Measurements from ENCODE around the gene SULT2A1.
"Not testable (repeated sequence)": the region's sequence is repeated elsewhere in the genome, so short reads cannot be mapped to it uniquely, and the experiment has no call there.

SULT2A1 gene

DNA sequence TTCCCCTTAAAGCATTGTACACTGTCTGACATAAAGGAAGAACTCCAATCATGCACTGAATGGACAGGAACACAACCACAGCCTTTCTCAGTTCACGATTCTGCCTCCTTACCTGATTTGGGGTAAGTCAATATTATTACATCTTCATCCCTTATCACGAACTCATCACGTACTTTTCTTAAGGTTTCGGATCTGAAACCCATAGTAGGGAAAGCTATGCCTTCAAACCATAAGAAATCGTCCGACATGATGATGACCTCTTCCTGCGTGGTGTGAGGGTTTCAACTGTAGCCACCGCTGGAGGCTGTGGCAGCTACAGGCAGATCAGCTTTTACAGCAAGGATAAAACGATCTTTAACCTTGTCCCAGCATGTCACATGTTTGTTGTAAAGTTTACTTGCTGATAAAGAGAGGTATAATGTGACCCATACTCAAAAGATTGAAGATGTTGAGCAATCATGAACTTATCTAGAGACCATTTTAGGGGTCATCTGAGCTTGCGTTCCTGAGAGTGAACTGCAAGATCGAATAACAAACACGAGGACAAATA lies at the start of gene SULT2A1:
Gene SULT2A1 (minus strand): TSS at position 306 of the 550 bp plus-strand sequence. CDS start 58 bp downstream, at position 248.
- no peak for DNase-seq (ENCODE audit: low spot score)

- not testable (repeated sequence) for DNase-seq (ENCODE audit: low spot score)
These were observed 42.5 kb upstream of the SULT2A1 start for GRCh38 chr19:47928581-47928980.

GRCh38 chr19:47920107-47920506 lies 34.0 kb upstream of the SULT2A1 start:
- DNase-seq (ENCODE audit: low spot score) = not testable (repeated sequence)

DNA sequence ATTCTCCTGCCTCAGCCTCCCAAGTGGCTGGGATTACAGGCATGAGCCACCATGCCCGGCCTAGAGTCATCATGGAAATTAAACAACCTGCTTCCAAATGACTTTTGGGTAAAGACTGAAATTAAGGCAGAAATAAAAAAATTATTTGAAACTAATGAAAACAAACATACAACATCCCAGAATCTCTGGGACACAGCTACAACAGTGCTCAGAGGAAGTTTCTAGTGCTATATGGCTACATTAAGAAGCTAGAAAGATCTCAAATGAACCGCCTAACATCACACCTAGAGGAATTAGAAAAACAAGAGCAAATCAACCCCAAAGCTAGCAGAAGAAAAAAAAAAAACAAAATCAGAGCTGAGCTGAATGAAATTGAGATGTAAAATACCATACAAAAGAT lies 24.1 kb upstream of the SULT2A1 start:
- not testable (repeated sequence) for DNase-seq (ENCODE audit: low spot score)

GRCh38 chr19:47909350-47909749 lies 23.2 kb upstream of the SULT2A1 start:
- not testable (repeated sequence) for DNase-seq (ENCODE audit: low spot score)

DNA sequence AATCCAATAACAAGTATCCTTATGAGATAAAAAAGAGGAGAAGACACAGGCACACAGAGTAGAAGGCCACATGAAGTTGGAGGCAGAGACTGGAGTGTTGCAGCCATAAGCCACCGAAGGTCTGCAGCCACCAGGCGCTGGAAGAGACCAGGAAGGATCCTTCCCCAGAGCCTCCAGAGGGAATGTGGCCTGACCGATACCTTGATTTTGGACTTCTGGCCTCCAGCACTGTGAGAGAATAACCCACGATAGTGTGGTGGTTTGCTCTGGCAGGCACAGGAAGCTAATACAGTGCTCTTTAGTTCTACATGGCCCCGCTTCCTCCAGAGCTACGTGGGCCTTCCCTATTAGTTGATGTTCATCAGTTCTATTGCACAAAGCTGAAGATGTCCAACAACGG lies 15.3 kb upstream of the SULT2A1 start:
- DNase-seq (ENCODE audit: low spot score) = no peak

DNA sequence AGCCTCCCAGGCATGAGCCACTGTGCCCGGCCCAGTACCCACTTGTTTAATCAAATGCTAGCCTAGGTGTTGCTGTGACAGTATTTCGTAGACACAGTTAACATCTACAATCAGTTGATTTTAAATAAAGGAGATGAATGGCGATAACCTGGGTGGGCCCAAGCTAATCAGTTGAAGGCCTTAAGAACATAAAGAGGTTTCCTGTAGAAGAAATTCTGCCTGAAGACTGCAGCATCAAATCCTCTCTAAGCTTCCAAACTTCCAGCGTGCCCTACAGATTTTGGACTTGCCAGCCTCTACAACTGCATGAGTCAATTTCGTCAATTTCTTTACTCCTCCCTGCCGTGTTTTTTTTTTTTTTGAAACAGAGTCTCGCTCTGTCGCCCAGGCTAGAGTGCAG lies 13.2 kb upstream of the SULT2A1 start:
- DNase-seq (ENCODE audit: low spot score) = no peak

DNA sequence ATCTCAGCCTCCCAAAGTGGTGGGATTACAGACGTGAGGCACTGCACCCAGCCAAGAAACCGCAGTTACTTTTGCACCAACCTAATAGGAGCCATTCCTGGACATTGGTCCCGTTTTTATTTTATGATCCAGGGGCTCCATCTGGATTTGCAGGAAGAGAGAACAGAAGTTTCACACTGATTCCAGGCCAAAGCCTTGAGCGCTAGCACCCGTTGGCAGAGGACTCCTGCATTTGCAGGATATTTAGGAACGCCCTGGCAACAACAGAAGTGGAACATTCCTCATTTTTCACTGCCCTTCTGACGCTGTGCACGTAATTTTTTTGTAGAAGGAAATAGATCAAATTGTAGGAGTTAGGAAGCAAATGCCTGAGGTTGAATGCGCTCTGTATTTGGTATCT lies 11.7 kb upstream of the SULT2A1 start:
- DNase-seq (ENCODE audit: low spot score) = no peak

- DNase-seq (ENCODE audit: low spot score) = no peak
These were observed 10.7 kb upstream of the SULT2A1 start for GRCh38 chr19:47896773-47897172.

DNA sequence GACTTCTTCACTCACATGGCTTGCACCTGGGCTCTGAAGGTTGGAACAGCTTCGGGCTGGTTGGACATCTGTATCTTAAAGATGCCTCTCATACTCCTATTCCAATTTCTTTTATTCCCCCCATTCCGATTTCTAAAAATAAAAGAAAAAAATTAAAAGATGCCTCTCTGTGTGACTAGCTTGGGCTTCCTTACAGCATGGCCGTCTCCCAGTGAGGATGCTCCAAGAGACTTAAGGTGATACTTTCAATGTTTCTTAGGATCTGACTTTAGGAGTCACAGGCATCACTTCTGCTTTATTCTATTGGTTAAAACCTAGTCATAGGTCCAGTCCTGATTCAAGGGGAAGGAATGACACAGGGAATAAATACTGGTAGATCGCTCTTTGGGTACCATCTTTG lies 9.9 kb upstream of the SULT2A1 start:
- DNase-seq (ENCODE audit: low spot score) = no peak

- no peak for DNase-seq (ENCODE audit: low spot score)
These were observed 9.2 kb upstream of the SULT2A1 start for GRCh38 chr19:47895165-47895782.

DNA sequence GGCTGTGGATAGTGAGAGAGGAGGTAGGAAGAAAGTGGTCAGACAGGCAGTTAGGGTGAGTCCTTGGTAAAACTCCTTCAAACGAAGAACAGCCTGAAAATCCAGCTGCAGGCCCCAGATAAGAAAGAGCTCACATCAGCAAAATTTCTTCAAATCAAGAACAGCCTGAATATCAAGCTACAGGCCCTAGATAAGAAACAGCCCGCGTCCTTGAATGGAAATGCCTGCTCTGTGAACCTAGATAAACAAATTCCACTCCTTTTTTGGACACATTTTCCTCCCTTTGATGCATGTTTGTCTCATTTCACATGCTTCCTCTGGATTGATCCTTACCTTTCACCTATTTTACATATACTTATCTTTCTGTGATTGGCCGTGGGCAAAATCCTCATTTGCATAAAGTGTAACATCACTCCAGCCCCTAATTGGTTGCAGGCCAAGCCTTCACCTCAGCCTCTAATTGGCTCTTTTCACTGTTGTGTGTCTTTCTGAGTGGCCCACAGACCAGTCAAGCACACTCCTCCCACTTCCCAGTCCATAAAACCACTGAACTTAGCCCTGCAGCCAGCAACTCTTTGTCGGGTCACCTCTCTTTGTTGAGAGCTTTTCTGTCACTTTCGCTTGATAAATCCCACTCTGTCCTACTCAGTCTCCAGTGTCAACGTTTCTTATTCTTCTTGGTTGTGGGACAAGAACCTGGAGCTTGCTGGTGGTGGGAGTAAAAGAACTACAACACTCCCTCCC lies 6.0 kb upstream of the SULT2A1 start:
- DNase-seq (ENCODE audit: low spot score) = no peak

DNA sequence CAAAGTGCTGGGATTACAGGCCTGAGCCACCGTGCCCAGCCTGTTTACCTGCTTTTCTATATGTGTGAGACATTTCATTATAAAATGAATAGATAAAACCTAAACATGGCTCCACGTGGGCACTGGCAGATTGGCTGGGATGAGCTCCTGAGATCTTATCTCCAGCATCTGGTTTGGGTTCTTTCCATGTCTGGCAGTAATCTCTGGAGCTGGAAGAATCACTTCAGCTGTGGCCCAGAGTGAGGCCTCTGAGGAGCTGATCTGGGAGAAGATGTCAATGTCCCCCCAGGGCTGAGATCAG lies 5.5 kb upstream of the SULT2A1 start:
- no peak for DNase-seq (ENCODE audit: low spot score)

GRCh38 chr19:47890865-47891621 lies 4.9 kb upstream of the SULT2A1 start:
- DNase-seq (ENCODE audit: low spot score) = no peak

GRCh38 chr19:47885067-47885463 lies 1.1 kb downstream of the SULT2A1 start:
- no peak for DNase-seq (ENCODE audit: low spot score)

GRCh38 chr19:47882890-47883289 lies 3.2 kb downstream of the SULT2A1 start:
- DNase-seq (ENCODE audit: low spot score) = no peak

DNA sequence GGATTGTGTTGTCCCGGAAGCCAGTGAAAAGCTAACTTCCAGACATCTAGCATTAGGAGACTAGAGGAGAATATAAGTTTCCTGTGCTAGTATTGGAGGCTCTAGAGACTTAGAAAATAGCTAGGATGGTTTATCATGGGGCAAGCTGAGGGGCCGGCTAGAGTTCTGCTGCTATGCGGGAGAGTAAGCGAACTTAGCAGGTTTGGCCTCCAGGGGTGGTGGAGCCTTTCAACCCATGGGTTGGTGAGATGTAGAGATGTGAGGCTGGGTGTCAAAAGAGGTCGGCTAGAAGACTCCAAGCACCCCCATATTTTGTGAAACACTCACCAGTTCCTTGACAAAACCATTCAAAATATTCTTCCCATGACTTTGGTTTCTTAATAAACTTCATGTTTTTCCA lies 4.4 kb downstream of the SULT2A1 start:
- DNase-seq (ENCODE audit: low spot score) = no peak

DNA sequence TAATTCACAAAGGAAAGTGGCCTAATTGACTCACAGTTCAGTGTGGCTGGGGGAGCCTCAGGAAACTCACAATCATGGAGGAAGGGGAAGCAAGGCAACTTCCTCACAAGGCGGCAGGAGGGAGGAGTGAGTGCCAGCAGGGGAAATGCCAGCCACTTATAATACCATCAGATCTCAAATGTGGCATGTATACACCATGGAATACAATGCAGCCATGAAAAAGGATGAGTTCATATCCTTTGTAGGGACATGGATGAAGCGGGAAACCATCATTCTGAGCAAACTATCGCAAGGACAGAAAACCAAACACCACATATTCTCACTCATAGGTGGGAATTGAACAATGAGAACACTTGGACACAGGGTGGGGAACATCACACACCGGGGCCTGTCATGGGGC lies 6.7 kb downstream of the SULT2A1 start:
- not testable (repeated sequence) for DNase-seq (ENCODE audit: low spot score)

DNA sequence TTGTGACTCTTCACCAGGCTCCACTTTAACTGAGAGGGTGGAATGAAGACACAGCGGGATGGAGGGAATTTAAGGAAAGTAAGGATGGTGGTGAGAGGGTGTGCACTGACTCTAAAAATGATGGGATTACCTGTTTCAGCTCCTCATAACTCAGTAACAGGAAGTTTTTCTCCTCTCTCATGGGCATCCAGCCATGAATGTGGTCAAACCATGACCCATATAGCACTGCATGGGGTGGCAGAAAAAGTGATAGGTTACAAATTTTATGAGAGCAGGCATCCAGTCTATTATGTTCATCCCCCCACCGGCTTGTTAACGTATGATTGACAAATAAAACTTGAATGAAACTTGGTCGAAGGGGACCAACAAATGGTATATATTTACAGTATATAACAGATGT lies 7.2 kb downstream of the SULT2A1 start:
- DNase-seq (ENCODE audit: low spot score) = no peak

GRCh38 chr19:47865166-47865565 lies 20.9 kb downstream of the SULT2A1 start:
- DNase-seq (ENCODE audit: low spot score) = no peak

DNA sequence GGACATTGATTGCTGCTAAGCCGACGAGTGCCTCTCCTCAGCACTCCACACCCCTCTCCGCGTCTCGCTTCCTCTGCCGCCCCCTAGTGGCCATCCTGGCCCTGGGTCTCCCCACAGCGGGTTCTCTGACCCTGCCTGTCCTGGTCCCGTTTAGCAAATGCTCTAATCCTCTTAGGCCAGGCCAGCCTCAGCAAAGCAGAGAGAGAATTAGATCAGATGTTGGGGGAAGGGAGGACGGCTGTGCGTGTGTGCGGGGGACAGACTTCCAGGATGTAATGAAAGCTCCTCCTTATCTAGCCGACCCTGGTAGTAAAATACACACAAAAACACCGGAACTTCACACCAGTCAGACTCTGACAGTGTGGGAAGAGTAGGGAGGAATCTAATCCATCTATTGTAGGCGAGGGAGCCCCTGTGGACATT lies 22.6 kb downstream of the SULT2A1 start:
- peak; percentile 69 for DNase-seq (ENCODE audit: low spot score)

GRCh38 chr19:47861630-47862029 lies 24.5 kb downstream of the SULT2A1 start:
- no peak for DNase-seq (ENCODE audit: low spot score)
